Parathyroid adenoma (tissue), 2 donors: Measurements from ENCODE around the gene ZNF738.

Experiments used
- H2AFZ ChIP-seq: fragments of 300-600 bp; sonication (generic); one replicate; pipeline ENCODE4 v1.7.0; 2017; ENCODE audit warnings: antibody characterized with exemption, mild to moderate bottlenecking
- H3K27ac ChIP-seq: fragments of 300-600 bp; sonication (generic); one replicate; pipeline ENCODE4 v1.7.0; 2017
- H3K27me3 ChIP-seq: fragments of 300-600 bp; sonication (generic); one replicate; pipeline ENCODE4 v1.7.0; 2017; ENCODE audit warnings: low read length; ENCODE audit not compliant: control insufficient read depth, insufficient read depth
- H3K36me3 ChIP-seq: fragments of 300-600 bp; sonication (generic); one replicate; pipeline ENCODE4 v1.7.0; 2017; ENCODE audit warnings: low read length; ENCODE audit not compliant: control insufficient read depth, insufficient read depth
- H3K4me1 ChIP-seq: fragments of 300-600 bp; sonication (generic); one replicate; pipeline ENCODE4 v1.7.0; 2017; ENCODE audit warnings: control low read depth
- H3K4me2 ChIP-seq: fragments of 300-600 bp; sonication (generic); one replicate; pipeline ENCODE4 v1.7.0; 2017; ENCODE audit warnings: low read length
- H3K4me3 ChIP-seq: fragments of 300-600 bp; sonication (generic); one replicate; pipeline ENCODE4 v1.7.0; 2017; ENCODE audit warnings: low read depth, low read length
- H3K79me2 ChIP-seq: fragments of 300-600 bp; sonication (generic); one replicate; pipeline ENCODE4 v1.7.0; 2017; ENCODE audit warnings: control low read depth
- H3K9ac ChIP-seq: fragments of 300-600 bp; sonication (generic); one replicate; pipeline ENCODE4 v1.7.0; 2017; ENCODE audit warnings: mild to moderate bottlenecking
- H3K9me3 ChIP-seq: fragments of 300-600 bp; sonication (generic); one replicate; pipeline ENCODE4 v1.7.0; 2017; ENCODE audit warnings: low read length; ENCODE audit not compliant: control insufficient read depth
- TF ChIP-seq, protein P1 (sequence below): fragments of 300-600 bp; sonication (generic); IDR thresholded peaks from one replicate; pipeline ENCODE4 v1.7.0; 2017; ENCODE audit warnings: antibody characterized with exemption, mild to moderate bottlenecking
- donor health status: primary hyperparathyroidism.

ZNF738 gene

DNA sequence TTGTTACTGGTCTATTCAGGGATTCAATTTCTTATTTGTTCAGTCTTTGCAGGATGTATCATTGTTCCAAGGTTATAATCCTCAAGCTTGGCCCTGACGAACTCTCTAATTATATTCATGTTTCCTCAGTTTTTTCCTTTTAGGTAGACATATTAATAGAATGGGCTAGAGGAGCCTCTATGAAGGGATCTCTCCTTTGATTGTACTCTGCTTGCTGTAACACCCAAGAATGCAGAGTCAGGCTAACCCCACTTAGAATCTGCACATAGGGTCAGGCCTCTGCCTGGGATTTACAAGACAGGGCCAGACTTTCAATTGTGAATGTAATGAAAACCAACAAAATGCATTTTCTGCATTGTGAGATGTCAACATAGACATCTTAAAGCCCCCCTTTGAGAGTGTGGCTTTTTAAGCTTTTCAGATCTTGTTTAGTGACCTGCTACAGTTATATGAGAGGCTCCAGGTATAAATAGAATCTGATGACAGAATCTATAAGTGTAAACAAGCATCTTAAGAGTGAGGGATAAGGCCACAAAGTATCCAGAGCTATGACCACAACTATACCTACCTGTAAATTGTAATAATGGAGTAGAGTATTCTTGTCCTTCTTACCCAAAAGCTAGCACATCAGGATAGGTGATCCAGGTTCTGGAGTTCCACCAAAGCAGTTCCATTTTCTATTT, 43.6 kb downstream of the ZNF738 start:
- Histone ChIP-seq H3K79me2 (peaks cover 11% of the 10 kb centered on the region), H3K9me3 (no peaks in the 10 kb centered on the region), H3K9ac (no peak overlapping the region), H2AFZ (no peak overlapping the region), H3K36me3 (no peaks in the 10 kb centered on the region), H3K4me1 (peaks cover 8% of the 10 kb centered on the region), H3K4me2 (no peak overlapping the region), H3K27me3 (no peaks in the 10 kb centered on the region), H3K4me3 (no peak overlapping the region), H3K27ac (no peak overlapping the region)
- TF ChIP-seq, protein P1, sequence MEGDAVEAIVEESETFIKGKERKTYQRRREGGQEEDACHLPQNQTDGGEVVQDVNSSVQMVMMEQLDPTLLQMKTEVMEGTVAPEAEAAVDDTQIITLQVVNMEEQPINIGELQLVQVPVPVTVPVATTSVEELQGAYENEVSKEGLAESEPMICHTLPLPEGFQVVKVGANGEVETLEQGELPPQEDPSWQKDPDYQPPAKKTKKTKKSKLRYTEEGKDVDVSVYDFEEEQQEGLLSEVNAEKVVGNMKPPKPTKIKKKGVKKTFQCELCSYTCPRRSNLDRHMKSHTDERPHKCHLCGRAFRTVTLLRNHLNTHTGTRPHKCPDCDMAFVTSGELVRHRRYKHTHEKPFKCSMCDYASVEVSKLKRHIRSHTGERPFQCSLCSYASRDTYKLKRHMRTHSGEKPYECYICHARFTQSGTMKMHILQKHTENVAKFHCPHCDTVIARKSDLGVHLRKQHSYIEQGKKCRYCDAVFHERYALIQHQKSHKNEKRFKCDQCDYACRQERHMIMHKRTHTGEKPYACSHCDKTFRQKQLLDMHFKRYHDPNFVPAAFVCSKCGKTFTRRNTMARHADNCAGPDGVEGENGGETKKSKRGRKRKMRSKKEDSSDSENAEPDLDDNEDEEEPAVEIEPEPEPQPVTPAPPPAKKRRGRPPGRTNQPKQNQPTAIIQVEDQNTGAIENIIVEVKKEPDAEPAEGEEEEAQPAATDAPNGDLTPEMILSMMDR, result no peak

DNA sequence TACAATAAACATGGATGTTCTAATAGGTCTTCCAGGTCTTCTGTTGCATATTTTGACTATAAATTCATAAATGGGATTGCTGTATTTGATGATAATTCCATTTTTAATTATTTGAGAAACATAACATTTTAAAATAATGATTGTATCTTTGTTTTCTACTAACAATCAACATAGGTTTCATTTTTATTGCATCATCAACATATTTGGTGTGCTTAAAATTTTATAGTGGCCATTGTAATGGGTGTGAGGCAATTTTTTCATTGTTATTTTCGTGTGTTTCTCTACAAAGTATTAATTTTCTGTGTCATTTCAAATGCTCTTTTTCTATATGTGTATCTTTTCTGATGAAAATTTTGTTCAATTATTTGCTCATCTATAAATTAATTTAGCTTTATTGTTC, 51.4 kb downstream of the ZNF738 start:
- TF ChIP-seq, protein P1, result no peak
- H3K4me1 ChIP-seq, result no peaks in the 10 kb centered on the region
- no peak overlapping the region for H3K4me2 ChIP-seq
- no peak overlapping the region for H3K4me3 ChIP-seq
- H2AFZ ChIP-seq, result no peak overlapping the region
- H3K79me2 ChIP-seq, result no peaks in the 10 kb centered on the region
- H3K9ac ChIP-seq, result no peak overlapping the region
- no peak overlapping the region for H3K27ac ChIP-seq
- H3K36me3 ChIP-seq, result no peaks in the 10 kb centered on the region
- no peaks in the 10 kb centered on the region for H3K27me3 ChIP-seq
- no peaks in the 10 kb centered on the region for H3K9me3 ChIP-seq

DNA sequence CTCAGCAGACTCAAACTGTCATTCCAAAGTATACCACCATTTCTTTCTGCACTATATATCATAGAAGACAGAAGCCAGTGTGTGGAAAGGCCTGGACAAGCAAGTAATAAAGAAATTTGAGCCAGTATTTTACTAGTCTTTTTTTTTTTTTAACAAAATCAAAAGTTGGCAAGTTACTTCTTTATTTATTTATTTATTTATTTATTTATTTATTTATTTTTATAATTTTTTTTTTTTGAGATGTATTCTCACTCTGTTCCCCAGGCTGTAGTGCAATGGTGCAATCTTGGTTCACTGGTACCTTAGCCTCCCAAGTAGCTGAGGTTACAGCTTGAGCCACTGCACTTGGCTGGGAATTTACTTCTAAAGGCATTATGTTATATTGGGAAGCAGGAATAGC, 63.4 kb downstream of the ZNF738 start:
- Histone ChIP-seq H3K9me3 (peaks cover 24% of the 10 kb centered on the region), H3K27me3 (no peaks in the 10 kb centered on the region), H3K4me1 (no peaks in the 10 kb centered on the region), H3K79me2 (no peaks in the 10 kb centered on the region), H3K4me2 (no peak overlapping the region), H3K9ac (no peak overlapping the region), H3K27ac (no peak overlapping the region), H2AFZ (no peak overlapping the region), H3K4me3 (no peak overlapping the region), H3K36me3 (peaks cover 14% of the 10 kb centered on the region)
- TF ChIP-seq, protein P1, result no peak

GRCh38 chr19:21423057-21424041, 64.5 kb downstream of the ZNF738 start:
- peaks cover 24% of the 10 kb centered on the region for H3K9me3 ChIP-seq

More at GRCh38 chr19:21423057-21424041, 64.5 kb downstream of the ZNF738 start:
- Histone ChIP-seq H3K27ac (no peak overlapping the region), H3K4me1 (no peaks in the 10 kb centered on the region), H3K27me3 (no peaks in the 10 kb centered on the region), H3K9ac (no peak overlapping the region), H3K36me3 (peaks cover 14% of the 10 kb centered on the region), H3K4me3 (no peak overlapping the region), H3K79me2 (no peaks in the 10 kb centered on the region), H3K4me2 (no peak overlapping the region), H2AFZ (no peak overlapping the region)
- TF ChIP-seq, protein P1, result no peak
